ENCODE data around the gene GGT1.
"Not testable (repeated sequence)": the region's sequence is repeated elsewhere in the genome, so short reads cannot be mapped to it uniquely, and the experiment has no call there.

GGT1 gene

DNA sequence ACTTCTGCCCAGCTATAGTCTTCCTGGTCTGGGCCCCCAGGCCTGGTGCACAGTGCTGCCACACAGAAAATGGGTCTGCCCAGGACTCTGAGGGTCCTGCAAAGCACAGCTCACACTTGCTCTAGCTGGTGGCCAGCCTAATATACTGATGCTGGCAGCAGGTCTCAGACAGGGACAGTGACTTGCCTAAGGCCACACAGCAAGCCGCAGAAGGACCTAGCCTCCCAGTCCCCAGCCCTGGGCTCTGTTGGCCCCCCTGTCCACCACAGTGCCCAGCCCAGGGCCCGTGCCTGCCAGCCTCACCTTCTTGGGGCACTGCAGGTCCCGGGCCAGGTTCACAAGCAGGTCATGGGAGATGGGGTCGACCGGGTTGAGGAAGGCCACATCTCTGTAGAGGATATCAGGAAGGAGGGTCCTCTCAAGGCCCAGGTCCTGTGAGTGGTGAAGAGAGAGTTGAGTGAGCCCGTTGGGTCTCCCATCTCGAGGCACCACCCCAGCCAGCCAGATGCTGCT, 13.4 kb upstream of the GGT1 start:
- no peaks in the 10 kb centered on the region for H3K36me3 Mint-ChIP-seq (ENCODE audit: low read depth)
- H3K27me3 Mint-ChIP-seq: peaks cover 4% of the 10 kb centered on the region
- H3K27ac Mint-ChIP-seq: no peak overlapping the region
- H3K9me3 Mint-ChIP-seq: no peaks in the 10 kb centered on the region
- H3K4me3 Mint-ChIP-seq: no peak overlapping the region
- peaks cover 3% of the 10 kb centered on the region for H3K4me1 Mint-ChIP-seq (ENCODE audit: low read depth)

GRCh38 chr22:24590596-24591173, 12.3 kb upstream of the GGT1 start:
- H3K4me1 Mint-ChIP-seq (ENCODE audit: low read depth): peaks cover 3% of the 10 kb centered on the region

GRCh38 chr22:24591286-24591830, 11.6 kb upstream of the GGT1 start:
- Mint-ChIP-seq H3K27me3 (peaks cover 4% of the 10 kb centered on the region), H3K4me1 (ENCODE audit: low read depth) (peaks cover 3% of the 10 kb centered on the region), H3K27ac (no peak overlapping the region), H3K9me3 (no peaks in the 10 kb centered on the region), H3K36me3 (ENCODE audit: low read depth) (no peaks in the 10 kb centered on the region), H3K4me3 (no peak overlapping the region)

More at GRCh38 chr22:24590596-24591173, 12.3 kb upstream of the GGT1 start:
- H3K27ac Mint-ChIP-seq: no peak overlapping the region
- H3K4me3 Mint-ChIP-seq: no peak overlapping the region
- H3K36me3 Mint-ChIP-seq (ENCODE audit: low read depth): no peaks in the 10 kb centered on the region
- H3K27me3 Mint-ChIP-seq: peaks cover 4% of the 10 kb centered on the region
- H3K9me3 Mint-ChIP-seq: no peaks in the 10 kb centered on the region

- Mint-ChIP-seq H3K36me3 (ENCODE audit: low read depth) (no peaks in the 10 kb centered on the region), H3K4me3 (peak overlapping the region; percentile 77), H3K9me3 (no peaks in the 10 kb centered on the region), H3K27ac (no peak overlapping the region), H3K4me1 (ENCODE audit: low read depth) (peaks cover 3% of the 10 kb centered on the region), H3K27me3 (peaks cover 4% of the 10 kb centered on the region)
Observed at GRCh38 chr22:24592058-24592850, 10.7 kb upstream of the GGT1 start.

DNA sequence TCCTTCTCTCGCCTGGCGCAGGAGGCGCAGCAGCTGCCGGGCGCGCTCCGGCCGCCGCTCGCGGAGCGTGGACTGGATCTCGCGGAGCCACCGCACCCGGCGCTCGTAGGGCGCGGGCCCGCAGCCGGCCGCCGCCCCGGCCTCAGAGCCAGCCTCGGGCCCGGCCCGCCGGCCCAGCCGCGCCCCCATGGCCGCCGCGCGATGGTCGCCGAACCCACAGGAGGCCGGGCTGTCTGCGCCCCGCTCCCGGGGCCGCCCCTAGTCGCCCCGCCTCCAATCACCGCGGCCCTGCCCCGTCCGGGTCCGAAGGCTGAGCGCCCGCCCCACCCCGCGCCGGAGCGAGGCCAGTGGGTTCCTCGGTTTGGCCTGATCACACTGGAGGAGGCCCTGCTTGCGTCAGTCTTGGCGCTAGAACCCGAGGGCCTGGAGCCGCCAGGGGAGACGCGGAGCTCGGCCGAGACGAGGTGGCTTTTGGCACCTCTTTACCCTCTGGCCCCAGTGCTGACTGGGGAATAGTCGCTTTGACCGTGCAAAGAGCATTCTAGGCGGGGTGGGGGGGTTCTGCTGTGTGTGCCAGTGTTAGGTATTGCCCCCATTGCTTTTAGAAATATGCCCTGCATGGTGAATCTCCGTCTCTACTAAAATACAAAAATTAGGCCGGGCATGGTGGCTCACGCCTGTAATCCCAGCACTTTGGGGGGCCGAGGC, 10.0 kb upstream of the GGT1 start, which contains the start of gene LRRC75B:
LRRC75B (minus strand) TSS at position 223 of the 708 bp plus-strand sequence; CDS start at position 189, 34 bp downstream.
- peak within 1 kb of the TSS; percentile 77 for H3K4me3 Mint-ChIP-seq
- H3K4me1 Mint-ChIP-seq (ENCODE audit: low read depth): peaks cover 3% of the 10 kb centered on the region
- H3K27me3 Mint-ChIP-seq: peaks cover 4% of the 10 kb centered on the region
- no peaks in the 10 kb centered on the region for H3K9me3 Mint-ChIP-seq
- no peak within 1 kb of the TSS for H3K27ac Mint-ChIP-seq
- no peaks in the 10 kb centered on the region for H3K36me3 Mint-ChIP-seq (ENCODE audit: low read depth)

GRCh38 chr22:24593559-24593835, 9.5 kb upstream of the GGT1 start:
- not testable (repeated sequence) for H3K27ac Mint-ChIP-seq

DNA sequence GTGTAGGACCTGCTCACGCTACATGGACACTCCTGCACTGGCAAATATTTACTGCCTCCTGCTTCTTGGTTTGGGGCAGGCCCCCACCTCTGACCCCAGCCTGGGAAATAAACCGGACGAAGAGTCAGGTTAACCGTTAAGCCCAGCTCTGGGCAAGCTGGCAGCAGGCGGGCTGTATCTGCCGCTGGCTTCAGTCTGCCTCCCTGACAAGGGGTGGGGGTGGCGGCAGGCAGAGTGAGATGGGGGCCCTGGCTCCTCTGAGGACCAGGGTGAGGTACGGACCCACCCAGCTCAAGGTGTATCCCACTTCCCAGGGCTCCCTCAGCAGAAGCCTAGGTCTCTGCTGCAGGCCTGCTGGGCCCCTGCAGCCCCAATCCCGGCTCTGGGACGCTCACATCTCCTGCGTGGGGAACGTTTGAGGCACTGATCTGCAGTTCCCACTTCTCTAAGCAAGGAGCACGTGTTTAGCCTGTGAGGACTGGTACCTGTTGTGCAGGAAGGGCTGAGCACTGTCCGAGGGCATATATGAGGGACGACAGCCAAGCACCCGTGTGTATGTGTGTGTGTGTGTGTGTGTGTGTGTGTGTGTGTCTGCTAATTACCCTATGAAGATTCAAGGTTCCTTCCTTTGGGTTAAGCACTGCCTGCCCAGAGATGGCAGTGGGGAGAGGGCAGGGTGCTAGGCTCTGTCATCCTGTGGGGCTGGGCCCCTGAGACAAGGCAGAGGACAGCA, 9.0 kb upstream of the GGT1 start:
- Mint-ChIP-seq H3K27me3 (peaks cover 4% of the 10 kb centered on the region), H3K4me3 (no peak overlapping the region), H3K27ac (no peak overlapping the region), H3K9me3 (no peaks in the 10 kb centered on the region), H3K36me3 (ENCODE audit: low read depth) (no peaks in the 10 kb centered on the region), H3K4me1 (ENCODE audit: low read depth) (peaks cover 3% of the 10 kb centered on the region)

More at GRCh38 chr22:24593559-24593835, 9.5 kb upstream of the GGT1 start:
- H3K36me3 Mint-ChIP-seq (ENCODE audit: low read depth); H3K27me3 Mint-ChIP-seq; H3K4me1 Mint-ChIP-seq (ENCODE audit: low read depth); H3K9me3 Mint-ChIP-seq: not testable (repeated sequence)
- H3K4me3 Mint-ChIP-seq: peak overlapping the region; percentile 51

DNA sequence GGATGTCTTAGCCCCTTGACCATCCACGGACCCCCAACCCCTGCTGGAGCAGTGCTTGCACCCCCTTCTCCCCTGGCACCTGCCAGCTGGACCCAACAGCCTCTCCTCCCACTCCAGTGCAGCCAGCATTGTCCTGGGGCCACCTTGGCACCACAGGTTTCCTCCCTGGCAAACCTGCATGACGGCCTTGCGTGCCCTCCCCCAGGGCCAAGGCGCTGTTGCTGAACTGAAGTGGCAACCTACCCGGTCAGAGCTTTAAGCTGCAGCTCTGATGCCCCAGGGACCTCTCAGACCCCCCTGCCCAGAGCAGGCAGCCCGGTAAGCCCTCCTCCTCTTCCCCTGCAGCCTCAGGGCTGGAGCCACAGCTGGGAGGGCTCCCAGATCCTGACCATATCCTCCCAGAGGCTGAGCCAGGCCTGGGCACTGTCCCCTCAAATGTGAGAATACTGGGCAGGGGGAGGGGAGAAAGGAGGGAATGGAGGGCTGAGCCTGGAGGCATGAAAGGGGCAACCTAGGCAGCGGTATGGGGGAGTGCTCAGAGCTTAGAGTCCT, 8.3 kb upstream of the GGT1 start:
- Mint-ChIP-seq H3K27me3 (peaks cover 4% of the 10 kb centered on the region), H3K36me3 (ENCODE audit: low read depth) (no peaks in the 10 kb centered on the region), H3K4me1 (ENCODE audit: low read depth) (peaks cover 3% of the 10 kb centered on the region), H3K4me3 (no peak overlapping the region), H3K27ac (no peak overlapping the region), H3K9me3 (no peaks in the 10 kb centered on the region)

DNA sequence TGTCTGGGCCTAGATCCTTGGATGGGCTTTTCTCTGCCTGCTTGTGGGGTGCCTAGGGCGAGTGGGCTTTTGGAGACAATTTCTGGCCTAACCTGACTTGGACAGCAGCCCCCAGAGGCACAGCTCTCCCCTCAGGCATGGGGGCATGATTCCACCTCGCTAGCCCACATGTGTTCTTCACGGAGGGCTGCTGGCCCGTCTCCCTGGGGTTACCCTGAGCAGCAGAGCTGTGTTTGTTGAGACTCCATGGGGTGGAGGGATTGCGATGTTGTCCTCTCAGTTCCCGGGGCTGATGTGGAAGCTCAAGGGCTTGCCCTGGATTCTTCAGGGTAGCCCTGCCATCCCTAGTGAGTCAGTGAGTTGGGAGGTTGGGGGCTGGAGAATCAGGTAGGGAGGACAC, 7.8 kb upstream of the GGT1 start:
- Mint-ChIP-seq H3K27ac (no peak overlapping the region), H3K36me3 (ENCODE audit: low read depth) (no peaks in the 10 kb centered on the region), H3K4me3 (no peak overlapping the region), H3K9me3 (no peaks in the 10 kb centered on the region), H3K27me3 (peaks cover 4% of the 10 kb centered on the region), H3K4me1 (ENCODE audit: low read depth) (peaks cover 3% of the 10 kb centered on the region)

- Mint-ChIP-seq H3K27me3 (peaks cover 4% of the 10 kb centered on the region), H3K4me1 (ENCODE audit: low read depth) (peaks cover 3% of the 10 kb centered on the region), H3K9me3 (no peaks in the 10 kb centered on the region), H3K27ac (no peak overlapping the region), H3K36me3 (ENCODE audit: low read depth) (no peaks in the 10 kb centered on the region), H3K4me3 (no peak overlapping the region)
Observed at GRCh38 chr22:24595863-24596262, 7.1 kb upstream of the GGT1 start.

DNA sequence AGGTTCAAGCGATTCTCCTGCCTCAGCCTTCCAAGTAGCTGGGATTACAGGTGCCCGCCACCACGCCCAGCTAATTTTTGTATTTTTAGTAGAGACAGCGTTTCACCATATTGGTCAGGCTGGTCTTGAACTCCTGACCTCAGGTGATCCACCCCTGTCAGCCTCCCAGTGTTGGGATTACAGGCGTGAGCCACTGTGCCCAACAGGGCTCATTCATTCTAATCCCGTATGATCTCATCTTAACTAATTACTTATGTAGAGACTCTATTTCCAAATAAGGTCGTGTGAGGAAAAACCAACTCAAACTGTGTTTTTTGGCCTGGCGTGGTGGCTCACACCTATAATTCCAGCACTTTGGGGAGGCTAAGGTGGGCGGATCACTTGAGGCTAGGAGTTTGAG, 5.9 kb upstream of the GGT1 start:
- H3K4me1 Mint-ChIP-seq (ENCODE audit: low read depth); H3K27ac Mint-ChIP-seq; H3K4me3 Mint-ChIP-seq; H3K27me3 Mint-ChIP-seq; H3K36me3 Mint-ChIP-seq (ENCODE audit: low read depth); H3K9me3 Mint-ChIP-seq: not testable (repeated sequence)

DNA sequence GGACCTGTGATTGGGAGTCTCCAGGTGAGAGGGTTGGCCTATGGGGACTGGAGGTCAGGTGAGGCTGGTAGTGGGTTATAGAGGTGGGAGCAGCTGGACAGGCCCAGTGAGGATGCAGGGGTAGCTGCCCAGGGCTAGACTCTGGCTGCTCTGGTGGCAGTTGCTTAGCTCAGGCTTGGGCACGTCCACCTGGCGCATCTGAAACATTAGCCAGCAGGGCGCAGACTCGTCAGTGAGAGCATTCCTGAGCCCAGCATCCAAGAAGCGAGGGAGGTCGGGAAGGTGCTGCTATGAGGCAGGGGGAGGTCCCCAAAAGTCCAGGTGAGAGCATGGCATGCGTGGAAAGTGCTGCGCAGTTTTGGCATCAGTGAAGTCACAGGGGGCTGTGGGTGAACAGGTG, 3.5 kb upstream of the GGT1 start:
- Mint-ChIP-seq H3K27ac (no peak overlapping the region), H3K36me3 (ENCODE audit: low read depth) (no peaks in the 10 kb centered on the region), H3K9me3 (no peaks in the 10 kb centered on the region), H3K27me3 (no peaks in the 10 kb centered on the region), H3K4me1 (ENCODE audit: low read depth) (peaks cover 15% of the 10 kb centered on the region), H3K4me3 (no peak overlapping the region)

GRCh38 chr22:24599958-24600715, 2.9 kb upstream of the GGT1 start:
- H3K9me3 Mint-ChIP-seq; H3K27me3 Mint-ChIP-seq; H3K4me3 Mint-ChIP-seq; H3K27ac Mint-ChIP-seq; H3K36me3 Mint-ChIP-seq (ENCODE audit: low read depth): not testable (repeated sequence)
- peaks cover 15% of the 10 kb centered on the region for H3K4me1 Mint-ChIP-seq (ENCODE audit: low read depth)
